NCI-H2196 treated with DMSO at 0.1 percent for 48 hours (cell line): ENCODE data around the gene MOB3A.

Experiments used
- DNase-seq: peaks from one replicate; lab custom pipeline; 2025; ENCODE audit not compliant: unreplicated experiment; lab: John Stamatoyannopoulos, UW

MOB3A gene

DNA sequence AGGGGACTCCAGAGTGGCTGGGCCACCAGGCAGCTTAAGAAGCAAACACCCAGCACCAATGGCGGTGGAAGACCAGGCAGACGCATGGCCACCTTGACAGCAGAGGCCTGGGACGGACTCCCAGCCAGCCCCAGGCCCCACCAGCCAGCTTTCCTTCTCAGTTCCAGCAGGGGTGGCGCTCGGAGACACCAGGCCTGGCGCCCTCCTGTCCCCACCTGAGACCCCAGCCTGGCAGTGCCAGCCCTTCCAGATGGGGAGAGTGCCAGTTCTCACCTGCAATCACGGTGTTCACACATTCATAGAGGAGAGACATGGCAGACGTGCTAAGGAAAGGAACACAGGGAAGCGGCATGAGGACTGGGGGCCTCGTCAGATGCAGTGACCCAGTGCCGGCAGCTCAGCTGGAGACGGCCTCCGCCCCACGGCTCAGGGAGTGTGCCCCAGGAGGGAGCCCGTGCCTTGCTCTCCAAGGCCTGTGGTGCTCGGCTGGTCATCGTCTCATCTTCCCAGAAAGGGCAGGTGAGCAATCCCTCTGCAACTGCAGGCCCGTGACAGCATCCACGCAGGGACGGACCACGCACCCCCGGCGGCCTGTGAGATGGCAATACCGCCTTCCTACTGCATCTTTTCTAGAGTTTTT is 30.9 kb upstream of the MOB3A start:
- no peak for DNase-seq

DNA sequence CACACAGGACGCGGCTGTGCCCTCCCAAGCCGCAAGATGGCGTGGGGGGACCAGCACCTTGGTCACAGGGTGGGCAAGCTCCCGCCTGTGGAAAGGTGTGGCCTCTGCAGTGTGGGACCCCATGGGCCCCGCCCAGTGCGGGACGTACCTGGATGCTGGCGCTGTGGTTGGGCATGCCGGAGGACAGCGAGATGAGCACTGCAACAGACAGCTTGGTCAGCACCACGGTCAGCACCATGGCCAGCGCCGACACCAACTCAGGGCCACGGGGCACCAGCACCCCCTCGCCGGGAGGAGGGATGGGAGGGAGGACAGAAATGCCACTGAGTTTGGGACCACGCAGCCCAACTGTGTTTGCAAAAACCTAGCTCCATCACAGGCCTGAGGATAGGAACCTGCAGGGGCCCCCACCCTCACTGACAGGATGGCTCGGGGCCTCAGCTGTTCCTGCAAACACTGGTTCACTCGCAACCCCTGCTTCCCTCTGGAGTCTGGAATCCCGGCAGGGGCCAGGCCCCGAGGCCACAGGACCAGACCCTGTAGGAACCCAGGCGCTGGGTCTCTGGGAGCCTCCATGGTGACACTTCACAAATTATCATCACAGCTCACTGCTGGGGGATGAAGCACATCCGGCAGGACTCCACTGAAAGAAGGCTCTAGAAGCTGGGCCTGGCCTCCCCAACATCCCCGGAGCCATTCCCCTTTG is 27.7 kb upstream of the MOB3A start:
- DNase-seq = no peak

DNA sequence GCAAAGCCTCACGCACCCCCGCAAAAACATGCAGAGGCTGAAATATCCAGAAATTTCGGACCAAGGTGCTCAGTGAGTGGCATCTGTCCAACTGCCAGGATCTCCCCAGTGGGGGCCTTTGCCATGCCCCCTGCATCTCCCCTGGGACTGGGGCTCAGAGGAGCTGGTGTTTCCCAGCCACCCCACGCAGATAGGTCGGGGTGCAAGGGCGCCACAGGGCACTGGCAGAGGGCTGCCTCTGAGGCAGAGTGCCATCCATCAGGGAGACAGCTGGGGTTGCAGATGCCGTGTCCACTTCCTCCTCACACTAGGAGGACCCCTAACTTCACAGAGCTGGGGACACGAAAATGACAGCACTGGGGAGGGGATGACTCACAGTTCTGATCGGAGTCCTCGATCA is 26.9 kb upstream of the MOB3A start:
- DNase-seq = no peak

DNA sequence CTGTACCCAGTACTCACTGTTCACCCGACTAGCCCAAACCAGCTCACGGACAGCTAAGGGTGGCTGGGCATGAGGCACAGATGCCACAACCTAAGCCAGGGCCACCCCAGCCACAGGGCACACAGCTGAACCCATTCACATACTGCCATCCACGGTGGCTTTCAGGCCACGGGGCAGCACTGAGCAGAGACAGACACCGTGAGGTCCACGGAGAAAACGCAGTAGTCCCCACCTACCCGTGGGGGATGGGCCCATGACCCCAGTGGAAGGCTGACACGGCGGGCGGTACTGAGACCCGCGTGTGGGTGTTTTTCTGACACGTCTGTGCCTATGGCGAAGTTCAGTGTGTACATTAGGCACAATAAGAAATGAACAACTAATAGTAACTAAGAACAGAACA is 26.1 kb upstream of the MOB3A start:
- no peak for DNase-seq

DNA sequence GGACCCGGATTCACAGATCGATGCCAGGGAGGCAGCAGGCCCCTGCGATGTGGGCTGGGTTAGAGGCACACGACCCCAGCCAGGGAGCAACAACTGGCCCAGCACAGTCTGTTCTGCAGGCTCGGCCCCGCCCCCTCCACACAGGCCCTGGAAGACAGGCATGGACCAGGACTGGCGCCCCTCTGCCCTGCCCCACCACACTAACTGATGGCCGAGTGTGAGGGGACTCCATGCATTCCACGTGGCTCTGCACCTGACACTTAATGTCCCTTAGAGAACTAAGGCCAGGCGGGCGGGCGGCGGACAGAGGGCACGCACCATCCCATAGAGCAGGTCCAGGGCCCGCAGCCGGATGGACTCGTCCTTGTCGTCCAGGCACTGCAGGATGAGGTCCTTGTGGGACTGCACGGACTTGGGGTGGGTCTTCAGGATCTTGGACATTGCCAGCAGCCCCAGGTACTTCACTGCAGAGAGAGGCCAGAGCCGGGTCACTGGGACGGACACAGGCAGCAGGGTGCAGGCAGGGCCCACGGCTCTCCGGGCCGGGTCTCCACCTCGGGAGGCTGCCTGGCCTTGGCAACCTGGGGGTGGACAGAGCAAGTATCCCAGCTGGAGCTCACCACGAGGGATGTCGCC is 25.4 kb upstream of the MOB3A start:
- no peak for DNase-seq

DNA sequence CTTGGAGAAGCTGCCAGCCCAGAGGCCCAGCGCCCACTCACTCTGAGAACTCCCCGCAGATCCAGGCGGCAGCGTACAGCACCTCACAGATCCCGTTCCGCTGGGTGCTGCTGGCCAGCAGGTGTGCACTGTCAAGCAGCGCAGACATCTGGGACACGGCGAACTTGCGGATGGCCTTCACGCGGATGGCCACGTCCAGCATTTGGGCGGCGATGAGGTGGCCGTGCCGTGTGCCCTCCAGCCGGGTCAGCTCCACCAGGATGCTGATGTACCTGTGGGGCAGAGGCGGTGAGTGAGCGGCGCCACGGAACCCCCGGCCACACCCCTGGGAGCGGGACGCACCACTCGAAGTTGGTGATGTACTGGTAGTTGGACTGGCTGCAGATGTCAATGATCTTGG is 24.7 kb upstream of the MOB3A start:
- no peak for DNase-seq

DNA sequence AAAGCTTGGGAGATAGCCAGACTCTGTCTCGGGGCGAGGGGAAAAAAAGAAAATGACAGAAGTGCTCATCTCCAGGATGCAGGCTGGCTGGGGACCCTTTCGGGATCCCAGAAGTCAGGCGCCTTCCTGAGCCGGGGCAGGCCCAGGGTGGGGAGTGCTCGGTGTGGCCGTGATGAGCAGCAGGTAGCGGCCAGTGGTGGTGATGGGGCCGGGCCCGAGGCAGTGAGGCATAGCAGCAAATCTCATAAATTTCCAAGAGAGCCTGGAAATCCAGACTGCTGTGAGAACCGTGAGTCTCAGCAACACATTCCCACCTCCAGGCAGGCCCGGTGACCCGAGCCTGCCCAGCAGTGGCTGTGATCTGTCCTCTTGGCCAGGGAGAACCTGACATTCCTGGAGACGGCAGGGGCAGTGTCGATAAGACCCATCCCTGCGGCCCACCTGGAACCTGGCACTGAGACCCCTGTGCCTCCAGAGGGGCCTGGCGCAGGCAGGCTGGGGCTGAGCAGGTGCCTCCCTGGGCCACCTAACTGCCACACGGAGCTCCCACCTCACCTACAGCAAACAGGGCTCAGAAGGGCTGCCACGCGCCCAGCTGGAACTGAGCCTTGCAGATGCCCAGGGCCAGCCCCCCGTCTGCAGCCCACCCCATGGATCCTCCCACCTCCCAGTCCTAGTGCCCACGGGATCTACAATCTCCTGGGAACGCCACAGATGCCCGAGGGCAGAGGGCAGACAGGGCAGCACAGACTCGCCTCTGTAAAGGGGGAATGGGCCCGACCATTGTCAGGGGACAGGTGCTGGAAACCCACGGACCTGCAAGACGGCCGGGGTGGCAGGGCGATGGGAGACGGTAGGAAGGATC is 24.0 kb upstream of the MOB3A start:
- DNase-seq = no peak

DNA sequence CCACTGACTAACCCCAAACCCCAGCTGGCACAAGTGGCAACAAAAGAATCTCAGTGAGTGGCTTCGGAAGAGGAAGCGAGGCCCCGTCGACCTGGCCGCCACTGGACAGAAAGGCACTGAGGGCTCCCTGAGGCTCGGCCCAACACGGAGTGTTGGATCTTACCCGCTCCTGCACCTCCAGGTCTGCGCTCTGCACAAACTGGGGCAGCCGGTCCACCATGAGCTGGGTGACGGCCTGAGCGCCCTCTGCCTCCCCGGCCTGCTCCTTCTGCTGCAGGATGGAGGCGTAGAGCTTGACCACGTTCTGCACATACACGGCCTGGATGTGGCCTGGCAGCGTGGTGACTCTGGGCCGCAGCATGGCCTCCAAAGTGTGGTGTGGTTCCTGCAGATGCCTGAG is 22.3 kb upstream of the MOB3A start:
- no peak for DNase-seq

DNA sequence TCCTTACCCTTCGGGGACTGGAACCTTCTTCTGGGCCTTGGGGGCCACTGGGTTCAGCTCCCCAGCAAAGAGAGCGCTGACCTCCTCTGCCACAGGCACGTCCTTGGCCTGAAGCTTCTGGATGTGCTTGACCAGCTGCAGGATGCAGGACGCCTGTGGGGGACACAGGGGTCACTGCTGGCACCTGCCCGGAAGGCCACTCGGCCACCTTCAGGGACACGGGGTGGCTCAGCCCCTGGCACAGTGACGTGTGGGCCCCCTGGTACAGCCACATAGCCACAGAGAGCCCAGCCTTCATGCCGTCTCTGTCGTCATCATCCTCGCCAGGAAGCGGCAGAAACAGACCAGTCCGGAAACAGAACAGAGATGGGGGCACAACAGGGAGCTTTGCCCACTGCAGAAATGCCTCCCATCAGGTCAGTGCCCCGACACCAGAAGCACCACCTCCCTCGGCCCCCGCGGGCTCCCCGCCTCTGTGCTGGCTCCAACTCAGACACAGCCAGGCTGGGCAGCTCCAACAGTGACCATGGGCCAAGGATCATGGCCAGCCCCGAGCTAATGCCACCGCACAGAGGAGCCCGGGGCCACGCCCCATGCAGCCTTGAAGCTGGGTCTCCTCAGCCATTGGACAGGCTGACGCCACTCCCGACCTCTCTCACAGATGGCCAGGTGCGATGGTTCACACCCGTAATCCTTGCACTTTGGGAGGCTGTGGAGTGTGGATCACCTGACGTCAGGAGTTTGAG is 21.3 kb upstream of the MOB3A start:
- DNase-seq = no peak

DNA sequence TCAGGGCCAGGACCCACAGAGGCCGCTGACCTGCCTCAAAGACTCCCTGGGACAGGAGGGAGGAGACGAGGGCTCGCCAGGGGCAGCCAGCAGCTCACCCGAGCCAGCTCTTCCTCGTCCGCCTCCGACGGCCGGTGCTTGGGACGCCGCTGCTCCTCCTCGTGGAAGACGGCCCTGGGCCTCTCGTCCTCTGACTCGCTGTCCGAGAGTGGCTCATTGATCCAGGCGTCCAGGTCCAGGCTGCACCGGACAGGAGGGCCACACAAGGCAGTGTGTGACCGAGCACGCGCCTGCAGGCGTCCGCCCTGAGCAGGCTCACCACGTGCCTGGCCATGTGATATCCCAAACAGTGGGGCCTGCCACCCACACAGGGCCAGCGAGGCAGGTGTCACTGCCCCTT is 20.4 kb upstream of the MOB3A start:
- DNase-seq = no peak

DNA sequence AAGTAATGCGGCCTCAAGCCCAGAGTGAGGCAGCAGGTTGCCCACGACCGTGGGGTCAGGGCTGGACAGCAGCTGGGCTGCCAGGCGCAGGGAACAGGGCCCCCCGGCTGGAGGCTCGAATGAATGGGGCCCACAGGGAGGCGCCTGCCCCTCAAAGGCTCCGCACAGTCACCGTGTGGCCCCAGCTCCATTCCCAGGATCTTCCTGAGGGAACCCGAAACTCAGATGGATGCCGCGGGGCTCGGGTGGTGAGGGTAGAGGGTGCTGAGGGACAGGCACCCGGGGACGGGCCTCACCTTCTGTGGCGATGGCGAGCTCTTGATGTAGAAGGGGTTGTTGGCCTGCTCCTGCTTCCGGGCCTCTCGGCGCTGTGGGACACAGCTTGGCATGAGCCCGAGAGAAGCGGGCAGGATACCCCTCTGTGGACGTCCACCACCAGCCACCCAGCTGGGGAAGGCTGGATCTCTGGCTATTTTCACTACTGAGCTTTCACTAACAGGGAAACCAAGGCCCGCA is 19.8 kb upstream of the MOB3A start:
- no peak for DNase-seq

DNA sequence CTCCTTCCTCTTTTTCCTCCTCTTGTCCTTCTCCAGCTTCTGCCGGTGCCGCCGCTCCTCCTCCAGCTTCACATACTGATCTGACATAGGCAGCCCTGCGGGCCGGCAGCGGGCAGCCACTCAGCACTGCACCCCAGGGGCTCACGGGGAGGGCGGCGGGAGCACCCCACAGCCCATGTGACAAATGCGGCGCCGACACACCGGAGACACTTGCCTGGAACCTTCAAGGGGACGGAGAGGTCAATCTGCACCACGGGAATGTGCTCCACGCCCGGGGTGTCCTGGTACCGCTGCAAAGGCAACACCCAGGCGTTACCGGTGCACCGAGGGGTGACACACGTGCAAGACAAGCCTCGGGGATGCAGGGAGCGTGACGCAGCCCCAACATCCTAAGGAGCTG is 19.2 kb upstream of the MOB3A start:
- no peak for DNase-seq

DNA sequence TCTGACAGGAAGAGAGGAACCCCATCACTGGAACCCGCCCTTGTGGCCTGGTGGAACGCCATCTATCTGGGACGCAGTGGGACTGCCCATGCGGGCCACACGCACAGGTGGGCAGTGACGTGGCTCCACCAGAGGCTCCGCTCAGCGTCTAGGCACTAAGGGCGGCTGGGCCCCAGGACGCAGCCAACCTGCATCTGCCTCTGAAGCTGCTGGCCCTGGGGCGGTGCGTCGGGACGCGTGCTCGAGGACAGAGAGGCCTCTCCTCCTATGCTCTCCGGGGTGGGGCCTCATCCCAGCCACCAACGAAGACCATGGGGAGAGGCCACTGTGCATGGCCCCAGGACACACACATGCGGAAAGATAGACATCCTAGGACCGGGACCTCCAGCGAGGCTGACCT is 18.7 kb upstream of the MOB3A start:
- no peak for DNase-seq

DNA sequence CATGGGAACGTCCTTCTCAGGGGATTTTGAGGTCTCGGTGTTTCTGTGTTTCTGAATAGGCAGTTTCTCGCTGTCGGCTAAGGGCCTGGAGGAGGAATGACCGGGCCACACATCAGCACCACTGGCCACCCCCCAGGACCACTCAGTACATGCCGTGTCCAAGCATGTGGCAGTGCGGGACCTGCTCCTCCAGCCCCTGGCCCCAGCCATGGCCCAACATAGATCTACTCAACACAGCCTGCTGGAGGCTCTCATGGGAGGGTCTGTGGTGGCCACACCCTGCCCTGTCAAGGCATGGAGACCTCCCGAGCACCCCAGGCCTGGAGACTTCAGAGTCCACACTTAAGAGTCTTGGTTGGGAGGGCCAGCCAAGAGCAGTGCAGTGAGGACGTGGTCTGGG is 18.1 kb upstream of the MOB3A start:
- no peak for DNase-seq

DNA sequence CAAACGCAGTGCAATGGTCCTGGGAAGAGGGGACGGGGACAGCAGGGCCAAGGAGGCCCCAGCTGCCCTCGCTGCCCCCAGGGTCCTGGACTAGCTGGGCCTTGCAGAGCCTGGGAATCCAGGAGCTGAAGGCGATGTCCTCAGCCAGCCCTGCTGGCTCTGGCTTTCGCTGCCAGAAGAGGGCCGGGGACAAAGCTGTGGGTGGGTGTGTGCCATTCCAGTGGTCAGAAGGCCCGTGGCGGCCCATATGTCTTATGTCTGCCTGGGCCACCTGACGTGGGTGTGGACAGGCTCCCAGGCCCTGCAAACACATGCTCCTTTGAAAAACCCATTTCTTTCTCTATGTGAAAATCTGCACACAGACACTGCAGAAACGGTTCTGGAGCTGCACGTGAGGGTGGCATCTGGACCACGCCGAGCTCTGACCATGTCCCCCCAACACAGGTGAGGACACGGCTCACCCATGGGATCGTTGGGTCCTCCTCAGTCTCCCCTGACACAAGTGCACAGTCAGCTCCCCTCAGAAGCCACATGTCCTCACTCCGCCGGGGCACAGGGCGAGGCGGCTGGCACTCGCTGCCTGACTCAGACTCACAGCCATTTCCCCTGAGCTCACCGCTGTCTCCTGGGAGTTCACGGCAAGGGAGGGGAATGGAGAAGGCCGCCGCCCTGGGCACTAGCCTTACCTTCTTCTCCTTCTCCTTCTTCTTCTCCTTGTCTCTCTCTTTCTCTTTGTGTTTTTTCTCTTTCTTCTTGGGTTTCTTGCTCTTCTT is 17.5 kb upstream of the MOB3A start:
- DNase-seq = no peak

DNA sequence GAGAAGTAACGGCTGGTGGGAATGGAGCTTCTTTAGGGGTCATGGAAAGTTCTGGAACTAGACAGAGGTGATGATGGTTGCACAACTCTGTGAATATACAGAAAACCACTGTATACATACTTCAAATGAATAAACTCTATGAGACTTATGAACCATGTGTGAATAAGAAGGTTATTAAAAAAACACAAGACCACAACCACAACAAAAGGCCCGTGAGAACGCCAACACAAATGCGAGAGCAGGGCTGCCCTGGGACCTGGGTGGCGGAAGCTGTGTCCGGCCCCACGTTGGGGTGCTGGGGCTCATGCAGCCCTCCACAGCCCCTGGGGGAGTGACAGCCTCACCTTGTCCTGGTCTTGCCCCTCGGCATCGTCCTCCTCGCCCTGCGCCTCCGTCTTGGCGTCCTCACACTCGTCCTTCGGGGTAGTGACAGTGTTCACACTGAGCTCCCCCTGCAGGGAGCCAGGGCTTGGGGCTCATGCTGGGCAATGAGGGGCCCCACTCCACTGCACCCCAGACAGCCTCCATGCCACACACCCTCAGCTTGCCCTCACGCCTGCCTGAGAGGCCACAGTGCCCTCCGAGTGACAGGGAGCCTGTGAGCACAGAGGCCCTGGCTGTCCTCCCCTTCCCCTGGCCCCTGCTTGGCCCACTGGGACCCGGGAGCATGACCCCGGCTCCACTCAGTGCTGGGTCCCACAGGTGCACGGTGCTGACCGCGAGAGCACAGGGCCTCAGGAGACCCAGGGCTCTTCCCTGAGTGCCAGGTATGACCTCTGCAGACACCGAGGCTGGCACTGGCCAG is 16.6 kb upstream of the MOB3A start:
- DNase-seq = no peak

DNA sequence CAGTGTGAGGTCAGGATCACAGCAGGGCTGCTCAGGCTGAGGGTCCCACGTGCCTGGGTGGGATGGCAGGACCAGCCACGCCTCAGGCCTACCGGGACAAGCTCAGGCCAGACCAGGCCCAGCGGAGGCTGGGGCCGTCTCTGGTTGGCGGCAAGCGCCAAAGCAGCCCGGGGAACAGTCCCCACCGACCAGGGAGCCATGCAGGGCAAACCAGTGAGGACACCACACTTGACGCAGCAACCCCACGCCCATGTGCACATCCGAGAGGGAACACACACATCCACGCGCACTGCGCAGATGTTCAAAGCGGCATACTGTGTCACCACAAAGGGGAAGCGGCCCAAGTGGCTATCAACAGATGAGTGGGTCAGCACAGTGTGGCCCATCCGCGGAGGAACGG is 15.8 kb upstream of the MOB3A start:
- DNase-seq = no peak

DNA sequence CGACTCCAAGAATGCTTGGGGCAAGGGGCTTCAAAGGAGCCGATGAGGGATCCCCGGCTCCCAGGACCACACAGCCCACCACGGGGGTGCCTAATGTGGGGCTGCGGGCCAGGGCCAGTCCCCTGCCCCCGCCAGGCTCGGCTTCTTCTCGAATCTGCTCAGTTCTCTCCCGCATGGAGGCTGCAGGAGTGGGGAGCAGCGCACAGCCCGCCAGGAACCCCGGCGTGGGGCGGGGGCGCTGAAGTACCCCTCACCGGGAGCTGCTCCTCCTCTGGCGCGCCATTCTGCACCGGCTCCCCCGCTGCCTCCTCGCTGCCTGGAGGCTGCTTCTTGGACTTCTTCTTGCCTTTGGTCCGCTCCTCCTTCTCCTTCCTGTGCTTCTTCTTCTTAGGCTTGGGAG is 15.3 kb upstream of the MOB3A start:
- no peak for DNase-seq

DNA sequence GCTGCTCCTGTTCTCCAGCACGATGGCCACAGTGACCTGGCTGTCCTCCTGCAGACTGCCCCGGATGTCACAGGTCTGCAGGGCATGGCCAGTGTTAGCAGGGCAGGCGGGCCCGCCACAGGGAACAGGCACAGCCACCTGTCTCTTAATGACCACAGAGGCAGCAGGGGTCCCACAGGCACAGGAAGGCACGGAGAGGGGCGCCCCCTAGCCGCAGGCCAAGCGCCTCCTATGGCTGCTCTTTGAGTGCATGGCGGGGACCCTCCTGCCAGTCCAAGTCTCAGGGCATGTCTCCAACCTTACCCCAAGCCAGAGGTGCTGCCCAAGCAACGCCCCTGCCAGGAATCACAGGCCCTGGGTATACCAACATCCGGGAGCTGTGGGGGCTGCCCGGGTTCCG is 14.7 kb upstream of the MOB3A start:
- DNase-seq = no peak
